Heart left ventricle (tissue), 16 donors: ENCODE data around the gene HSPB6. TPM values are rescaled to one million over a fixed set of nuclear protein-coding genes. Genes with fewer than 3 reads are reported as not detected.

ENCODE experiments used
- ATAC-seq, 4 donors: fragments of 200-7000 bp; cut with Tn5 transposase; one replicate each; pipeline ENCODE4 v1.9.1; 2020 to 2022; ENCODE audit warnings: moderate library complexity in 4 of 4, mild to moderate bottlenecking in 3 of 4, moderate number of reproducible peaks in 1 of 4
- DNase-seq, 5 donors: peaks; one replicate each; pipeline ENCODE4 v3.0.0-alpha.2; 2020
- H3K27ac ChIP-seq, 12 donors: fragments of 200-600 bp; sonication (generic) in 4 of 12; one replicate each; pipeline versions ENCODE4 v1.5.0 to v1.8.0; 2016 to 2022; ENCODE audit warnings: mild to moderate bottlenecking in 2 of 12
- H3K27me3 ChIP-seq, 9 donors: fragments of 200-600 bp; sonication (generic) in 2 of 9; one replicate each; pipeline versions ENCODE4 v1.5.1 to v1.8.0; 2016 to 2022; ENCODE audit warnings: mild to moderate bottlenecking in 3 of 9
- H3K36me3 ChIP-seq, 9 donors: fragments of 200-600 bp; sonication (generic) in 2 of 9; one replicate each; pipeline versions ENCODE4 v1.5.0 to v1.8.0; 2018 to 2022; ENCODE audit warnings: mild to moderate bottlenecking in 2 of 9
- H3K4me1 ChIP-seq, 12 donors: fragments of 200-600 bp; sonication (generic) in 4 of 12; one replicate each; pipeline versions ENCODE4 v1.5.0 to v1.8.0; 2016 to 2022; ENCODE audit warnings: mild to moderate bottlenecking in 3 of 12
- H3K4me3 ChIP-seq, 12 donors: fragments of 200-600 bp; sonication (generic) in 4 of 12; one replicate each; pipeline versions ENCODE4 v1.5.0 to v1.8.0; 2017 to 2022; ENCODE audit warnings: mild to moderate bottlenecking in 9 of 12, moderate library complexity in 4 of 12
- H3K9me3 ChIP-seq, 12 donors: fragments of 200-600 bp; sonication (generic) in 4 of 12; one replicate each; pipeline versions ENCODE4 v1.5.0 to v1.8.0; 2016 to 2022; ENCODE audit warnings: mild to moderate bottlenecking in 1 of 12
- CTCF ChIP-seq, 12 donors: fragments of 200-600 bp; sonication (generic) in 4 of 12; IDR thresholded peaks; one replicate each; pipeline versions ENCODE4 v1.5.0 to v1.8.0; 2018 to 2022; ENCODE audit warnings: antibody characterized with exemption in 12 of 12, mild to moderate bottlenecking in 5 of 12
- POLR2A ChIP-seq, 2 donors: fragments of 450-650 bp; IDR thresholded peaks; one replicate each; pipeline ENCODE4 v1.6.1; 2017; ENCODE audit warnings: antibody characterized with exemption in 2 of 2, mild to moderate bottlenecking in 2 of 2, moderate library complexity in 2 of 2
- WGBS, 4 donors: extraction: QIAGEN DNeasy Blood & Tissue Kit in 2 of 4; methylation state at CpG; one replicate each; pipeline versions ENCODE4 v1.1.5 to v1.1.7; 2013 to 2018; 5-methylcytosine and 5-hydroxymethylcytosine counted together
- intact Hi-C, 10 donors: fragments of 100-400 bp; cut with DNase I; formaldehyde crosslinking; loops; one replicate each; pipeline versions ENCODE4 v1.11.1 to v1.14.2; 2022
- polyA plus RNA-seq, 2 donors: library from polyadenylated mRNA; stranded (reverse); fragments of 200-250 nt; gene quantifications; one replicate each; pipeline ENCODE4 v1.2.3, GENCODE V29; 2013
- total RNA-seq, 9 donors: library from RNA; depleted of rRNA in 2 of 9; stranded (reverse); fragments of >200 nt in 2 of 9; fragmentation: NEBNext Ultra II Directional in 3 of 9; extraction: Animal tissue kit (Norgen Biotek cat#: 25700) in 3 of 9; gene quantifications; one replicate each; pipeline versions ENCODE4 v1.1.0 to v1.2.4, GENCODE V29; 2016 to 2023
- donor health status: ischemic (EF 13 %, LVEDD 7.1; RV severe dilation, severe dysfunction).
- donor health status: healthy with polysubstance abuse.
- donor health status: DM: no; HTN: yes; CAD: no.
- donor health status: DM: no; HTN: no; CAD: no.
- donor health status: ischemic (EF 25% LVEDD 6.9; RV normal size, moderate dysfunction).
- donor health status: ischemic (EF 25% LVEDD 5.7; RV mildly dilated, moderate dysfunction).
- donor health status: healthy.
- donor health status: DM: yes; HTN: yes; CAD: no.
- donor health status: ischemic (EF 35%, LVEDD 5.7; RV mildly dilated, moderate dysfunction).
- donor health status: nonischemic (EF 11% LVEDD 7.7; RV severe dilation, severe dysfunction).
- donor health status: DM: yes; HTN: yes; CAD: no.
- donor health status: PGD.
- donor health status: ischemic (EF 29% LVEDD 5.4; RV normal size, mild dysfunction).
- donor health status: nonischemic (EF 23%, LVEDD 6.1; RV moderate dilation, normal function).

The HSPB6 gene
- total and polyA plus RNA-seq, 11 donors: 156 to 1,012 (median 585) TPM

DNA sequence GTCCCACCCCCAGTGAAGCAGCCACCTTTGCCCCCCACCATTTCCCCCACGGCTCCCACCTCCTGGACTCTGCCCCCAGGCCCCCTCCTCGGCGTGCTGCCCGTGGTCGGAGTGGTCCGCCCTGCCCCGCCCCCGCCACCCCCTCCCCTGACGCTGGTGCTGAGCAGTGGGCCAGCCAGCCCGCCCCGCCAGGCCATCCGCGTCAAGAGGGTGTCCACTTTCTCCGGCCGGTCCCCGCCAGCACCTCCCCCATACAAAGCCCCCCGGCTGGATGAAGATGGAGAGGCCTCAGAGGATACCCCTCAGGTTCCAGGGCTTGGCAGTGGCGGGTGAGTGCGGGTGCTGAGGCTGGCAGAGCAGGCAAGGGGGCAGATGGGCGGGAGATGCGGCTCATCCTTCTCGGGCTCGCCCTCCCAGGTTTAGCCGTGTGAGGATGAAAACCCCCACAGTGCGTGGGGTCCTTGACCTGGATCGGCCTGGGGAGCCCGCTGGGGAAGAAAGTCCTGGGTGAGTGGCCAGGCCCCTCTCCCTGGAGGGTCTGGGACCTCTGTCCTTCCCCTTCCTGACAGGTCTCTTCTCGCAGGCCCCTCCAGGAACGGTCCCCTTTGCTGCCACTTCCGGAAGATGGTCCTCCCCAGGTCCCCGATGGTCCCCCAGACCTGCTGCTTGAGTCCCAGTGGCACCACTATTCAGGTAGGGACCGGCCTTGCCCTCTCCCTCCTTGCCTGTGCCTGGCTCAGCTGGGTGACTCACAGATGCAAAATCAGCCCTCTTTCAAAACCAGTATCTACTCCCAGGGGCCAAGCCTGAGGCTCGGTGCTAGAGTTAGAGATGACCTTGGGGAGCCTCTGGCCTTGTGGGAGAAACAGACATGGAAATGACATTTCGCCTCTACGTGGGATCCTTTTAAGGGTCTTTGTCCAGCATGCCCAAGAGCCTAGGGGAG is 23.4 kb downstream of the HSPB6 start:
- no peak for ATAC-seq

DNA sequence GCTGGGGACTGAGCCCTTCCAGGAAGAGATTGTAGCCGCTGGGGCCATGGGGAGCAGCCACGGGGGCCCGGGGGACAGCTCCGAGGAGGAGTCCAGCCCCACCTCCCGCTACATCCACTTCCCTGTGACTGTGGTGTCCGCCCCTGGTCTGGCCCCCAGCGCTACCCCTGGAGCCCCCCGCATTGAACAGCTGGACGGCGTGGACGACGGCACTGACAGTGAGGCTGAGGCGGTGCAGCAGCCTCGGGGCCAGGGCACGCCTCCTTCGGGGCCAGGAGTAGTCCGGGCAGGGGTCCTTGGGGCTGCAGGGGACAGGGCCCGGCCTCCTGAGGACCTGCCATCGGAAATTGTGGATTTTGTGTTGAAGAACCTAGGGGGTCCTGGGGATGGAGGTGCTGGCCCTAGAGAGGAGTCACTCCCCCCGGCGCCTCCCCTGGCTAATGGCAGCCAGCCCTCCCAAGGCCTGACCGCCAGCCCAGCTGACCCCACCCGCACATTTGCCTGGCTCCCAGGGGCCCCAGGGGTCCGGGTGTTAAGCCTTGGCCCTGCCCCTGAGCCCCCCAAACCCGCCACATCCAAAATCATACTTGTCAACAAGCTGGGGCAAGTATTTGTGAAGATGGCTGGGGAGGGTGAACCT is 24.2 kb downstream of the HSPB6 start:
- Histone ChIP-seq H3K27ac (no peak overlapping the region), H3K27me3 (no peaks in the 10 kb centered on the region), H3K4me1 (no peaks in the 10 kb centered on the region), H3K9me3 (no peaks in the 10 kb centered on the region), H3K36me3 (peaks cover 5 to 97% (median 93%) of the 10 kb centered on the region in 9 donors), H3K4me3 (no peak overlapping the region)
- DNase-seq: no peak
- no peak for ATAC-seq
- intact Hi-C loops: no loop called here
- 85 to 92% (median 90%) methylated on average over 16 to 25 of the region's 25 CpGs for WGBS, 4 donors
- TF ChIP-seq POLR2A (IDR thresholded peaks at IDR 0.05) (no peak), CTCF (IDR thresholded peaks at IDR 0.05) (no peak)

More for the DNA sequence above, 23.4 kb downstream of the HSPB6 start:
- no peak overlapping the region for H3K4me3 ChIP-seq
- WGBS, 4 donors: 89 to 94% (median 92%) methylated on average over 34 to 35 of the region's 35 CpGs
- no peak for DNase-seq
- TF ChIP-seq POLR2A (IDR thresholded peaks at IDR 0.05) (no peak), CTCF (IDR thresholded peaks at IDR 0.05) (no peak)
- H3K4me1 ChIP-seq: no peaks in the 10 kb centered on the region
- H3K9me3 ChIP-seq: no peaks in the 10 kb centered on the region
- intact Hi-C loops: no loop called here
- peaks cover 5 to 97% (median 93%) of the 10 kb centered on the region in 9 donors for H3K36me3 ChIP-seq
- H3K27ac ChIP-seq: no peak overlapping the region
- no peaks in the 10 kb centered on the region for H3K27me3 ChIP-seq

GRCh38 chr19:35731779-35732405 is 24.9 kb downstream of the HSPB6 start:
- WGBS, 4 donors: 81 to 88% (median 85%) methylated on average over 20 to 21 of the region's 21 CpGs
- intact Hi-C loops: no loop called here

More at GRCh38 chr19:35731779-35732405, 24.9 kb downstream of the HSPB6 start:
- Histone ChIP-seq H3K36me3 (peaks cover 5 to 97% (median 93%) of the 10 kb centered on the region in 9 donors), H3K27ac (no peak overlapping the region), H3K27me3 (no peaks in the 10 kb centered on the region), H3K4me3 (no peak overlapping the region), H3K4me1 (no peaks in the 10 kb centered on the region), H3K9me3 (no peaks in the 10 kb centered on the region)
- no peak for TF ChIP-seq CTCF (IDR thresholded peaks at IDR 0.05)
- TF ChIP-seq POLR2A (IDR thresholded peaks at IDR 0.05): no peak
- ATAC-seq (no peak), DNase-seq (no peak)
